ENCODE results near the gene SLC7A8.

- TF ChIP-seq, protein P1, sequence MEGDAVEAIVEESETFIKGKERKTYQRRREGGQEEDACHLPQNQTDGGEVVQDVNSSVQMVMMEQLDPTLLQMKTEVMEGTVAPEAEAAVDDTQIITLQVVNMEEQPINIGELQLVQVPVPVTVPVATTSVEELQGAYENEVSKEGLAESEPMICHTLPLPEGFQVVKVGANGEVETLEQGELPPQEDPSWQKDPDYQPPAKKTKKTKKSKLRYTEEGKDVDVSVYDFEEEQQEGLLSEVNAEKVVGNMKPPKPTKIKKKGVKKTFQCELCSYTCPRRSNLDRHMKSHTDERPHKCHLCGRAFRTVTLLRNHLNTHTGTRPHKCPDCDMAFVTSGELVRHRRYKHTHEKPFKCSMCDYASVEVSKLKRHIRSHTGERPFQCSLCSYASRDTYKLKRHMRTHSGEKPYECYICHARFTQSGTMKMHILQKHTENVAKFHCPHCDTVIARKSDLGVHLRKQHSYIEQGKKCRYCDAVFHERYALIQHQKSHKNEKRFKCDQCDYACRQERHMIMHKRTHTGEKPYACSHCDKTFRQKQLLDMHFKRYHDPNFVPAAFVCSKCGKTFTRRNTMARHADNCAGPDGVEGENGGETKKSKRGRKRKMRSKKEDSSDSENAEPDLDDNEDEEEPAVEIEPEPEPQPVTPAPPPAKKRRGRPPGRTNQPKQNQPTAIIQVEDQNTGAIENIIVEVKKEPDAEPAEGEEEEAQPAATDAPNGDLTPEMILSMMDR (IDR thresholded peaks at IDR 0.05) = no peak
- TF ChIP-seq POLR2A (IDR thresholded peaks at IDR 0.05) = no peak
These were observed 56.7 kb downstream of the SLC7A8 start for GRCh38 chr14:23126548-23127278.
